Left lung (tissue), 10 donors: ENCODE data around the gene COL1A2. TPM values are rescaled to one million over a fixed set of nuclear protein-coding genes. Genes with fewer than 3 reads are reported as not detected.
A peak's percentile ranks its signal among the peaks of the same experiment; 100 is the strongest.

Source experiments
- ATAC-seq: fragments of 200-7000 bp; cut with Tn5 transposase; one replicate; pipeline ENCODE4 v1.9.1; 2020; ENCODE audit warnings: moderate library complexity
- DNase-seq, 4 donors: peaks; one replicate each; pipeline ENCODE4 v3.0.0-alpha.2; 2013 to 2020
- H3K27ac ChIP-seq, 2 donors: fragments of 200-600 bp; sonication (generic) in 1 of 2; one replicate each; pipeline versions ENCODE4 v1.5.0 to v1.8.0; 2020 to 2021
- H3K27me3 ChIP-seq, 2 donors: fragments of 200-600 bp; sonication (generic) in 1 of 2; one replicate each; pipeline versions ENCODE4 v1.5.0 to v1.8.0; 2020 to 2021
- H3K36me3 ChIP-seq, 2 donors: fragments of 200-600 bp; sonication (generic) in 1 of 2; one replicate each; pipeline versions ENCODE4 v1.5.0 to v1.8.0; 2020 to 2021
- H3K4me1 ChIP-seq, 2 donors: fragments of 200-600 bp; one replicate each; pipeline ENCODE4 v1.8.0; 2021
- H3K4me3 ChIP-seq, 2 donors: fragments of 200-600 bp; sonication (generic) in 1 of 2; one replicate each; pipeline versions ENCODE4 v1.5.0 to v1.8.0; 2020 to 2021; ENCODE audit warnings: mild to moderate bottlenecking in 1 of 2
- H3K9me3 ChIP-seq, 2 donors: fragments of 200-600 bp; sonication (generic) in 1 of 2; one replicate each; pipeline versions ENCODE4 v1.5.0 to v1.8.0; 2020 to 2021
- CTCF ChIP-seq, 2 donors: fragments of 200-600 bp; sonication (generic) in 1 of 2; IDR thresholded peaks; one replicate each; pipeline versions ENCODE4 v1.5.0 to v1.8.0; 2021; ENCODE audit warnings: antibody characterized with exemption in 2 of 2
- intact Hi-C, 2 donors: fragments of 100-400 bp; cut with DNase I; formaldehyde crosslinking; loops; one replicate each; pipeline versions ENCODE4 v1.11.2 to v1.14.2; 2022
- polyA plus RNA-seq, 6 donors: library from polyadenylated mRNA; unstranded; fragments of 120-200 nt; gene quantifications; one replicate each; pipeline ENCODE4 v1.2.1, GENCODE V29; 2013; ENCODE audit not compliant: insufficient read length in 6 of 6
- total RNA-seq, 2 donors: library from RNA; stranded (reverse); fragmentation: NEBNext Ultra II Directional; extraction: Animal tissue kit (Norgen Biotek cat#: 25700); gene quantifications; one replicate each; pipeline ENCODE4 v1.2.1, GENCODE V29; 2021
- donor health status: DM: no; HTN: yes; CAD: no.
- donor health status: DM: no; HTN: no; CAD: no.

Gene COL1A2
- total and polyA plus RNA-seq, 8 donors, result 859 to 3,050 (median 1,195) TPM

GRCh38 chr7:94420328-94420727 is 25.6 kb downstream of the COL1A2 start:
- Histone ChIP-seq H3K27me3 (no peaks in the 10 kb centered on the region), H3K4me3 (no peak overlapping the region), H3K4me1 (peaks cover 0 to 7% of the 10 kb centered on the region in 2 donors), H3K27ac (peak overlapping the region in 1 of 2 donors; percentile 44), H3K36me3 (peaks cover 0 to 11% of the 10 kb centered on the region in 2 donors), H3K9me3 (no peaks in the 10 kb centered on the region)
- no peak for TF ChIP-seq CTCF (IDR thresholded peaks at IDR 0.05)
- DNase-seq (no peak), ATAC-seq (no peak)
- intact Hi-C loops, result no loop called here

- H3K4me3 ChIP-seq, result no peak overlapping the region
- no peak for ATAC-seq
- H3K9me3 ChIP-seq, result no peaks in the 10 kb centered on the region
- no peaks in the 10 kb centered on the region for H3K27me3 ChIP-seq
- no peak for DNase-seq
- H3K36me3 ChIP-seq, result peaks cover 0 to 11% of the 10 kb centered on the region in 2 donors
- H3K4me1 ChIP-seq, result no peaks in the 10 kb centered on the region
- peak overlapping the region in 1 of 2 donors; percentile 44 for H3K27ac ChIP-seq
- intact Hi-C loops, result no loop called here
- no peak for TF ChIP-seq CTCF (IDR thresholded peaks at IDR 0.05)
These were observed 27.0 kb downstream of the COL1A2 start for GRCh38 chr7:94421681-94422080.

GRCh38 chr7:94422136-94422535 is 27.4 kb downstream of the COL1A2 start:
- ATAC-seq (no peak), DNase-seq (no peak)
- peaks cover 0 to 11% of the 10 kb centered on the region in 2 donors for H3K36me3 ChIP-seq
- no peaks in the 10 kb centered on the region for H3K4me1 ChIP-seq
- H3K27ac ChIP-seq, result peak overlapping the region in 1 of 2 donors; percentile 44
- intact Hi-C loops, result no loop called here
- no peak for TF ChIP-seq CTCF (IDR thresholded peaks at IDR 0.05)
- no peaks in the 10 kb centered on the region for H3K27me3 ChIP-seq
- H3K9me3 ChIP-seq, result no peaks in the 10 kb centered on the region
- no peak overlapping the region for H3K4me3 ChIP-seq

- H3K4me3 ChIP-seq, result no peak overlapping the region
- H3K27me3 ChIP-seq, result no peaks in the 10 kb centered on the region
- H3K36me3 ChIP-seq, result peaks cover 0 to 11% of the 10 kb centered on the region in 2 donors
- H3K4me1 ChIP-seq, result no peaks in the 10 kb centered on the region
- TF ChIP-seq CTCF (IDR thresholded peaks at IDR 0.05), result no peak
- peak overlapping the region in 1 of 2 donors; percentile 44 for H3K27ac ChIP-seq
- DNase-seq (no peak), ATAC-seq (no peak)
- intact Hi-C loops, result no loop called here
- no peaks in the 10 kb centered on the region for H3K9me3 ChIP-seq
These were observed 28.2 kb downstream of the COL1A2 start for GRCh38 chr7:94422827-94423460.

GRCh38 chr7:94423863-94424735 is 29.4 kb downstream of the COL1A2 start:
- Histone ChIP-seq H3K27me3 (no peaks in the 10 kb centered on the region), H3K4me1 (no peaks in the 10 kb centered on the region), H3K36me3 (peaks cover 0 to 11% of the 10 kb centered on the region in 2 donors), H3K9me3 (no peaks in the 10 kb centered on the region), H3K27ac (peak overlapping the region in 1 of 2 donors; percentile 64), H3K4me3 (no peak overlapping the region)
- no peak for ATAC-seq
- intact Hi-C loops, result no loop called here
- no peak for TF ChIP-seq CTCF (IDR thresholded peaks at IDR 0.05)
- DNase-seq, result no peak
